Measurements from ENCODE around the gene FRYL. TPM values are rescaled to one million over a fixed set of nuclear protein-coding genes. Genes with fewer than 3 reads are reported as not detected.

Gene FRYL
- total and polyA plus RNA-seq, 5 donors from 2014 or later = 27.5 to 135 (median 34.0) TPM

- peaks cover 0 to 1% (median 0%) of the 10 kb centered on the region in 7 donors for H3K9me3 Mint-ChIP-seq
- peaks cover 17% of the 10 kb centered on the region for H3K27me3 Mint-ChIP-seq
- no peaks in the 10 kb centered on the region for H3K36me3 ChIP-seq (ENCODE audit: control insufficient read depth, insufficient read depth, low read length)
- ATAC-seq (ENCODE audit: low read depth in 2 of 2) (no peak), DNase-seq (no peak)
- H3K4me1 ChIP-seq (ENCODE audit: control insufficient read depth, insufficient read depth, low read length, poor library complexity, severe bottlenecking) = no peaks in the 10 kb centered on the region
- H3K9me3 ChIP-seq (ENCODE audit: control insufficient read depth in 2 of 2, low read length in 2 of 2) = no peaks in the 10 kb centered on the region
- no peak overlapping the region for H3K4me3 ChIP-seq (ENCODE audit: low read depth, low read length)
- H3K27me3 ChIP-seq (ENCODE audit: control insufficient read depth, insufficient read depth, low read length) = peaks cover 2% of the 10 kb centered on the region
- H3K27ac Mint-ChIP-seq = no peak overlapping the region
- peaks cover 0 to 4% (median 0%) of the 10 kb centered on the region in 4 donors for H3K4me1 Mint-ChIP-seq
- no peak overlapping the region for H3K4me3 Mint-ChIP-seq
- H3K27ac ChIP-seq (ENCODE audit: insufficient read depth, low read length, poor library complexity, severe bottlenecking) = no peak overlapping the region
- H3K36me3 Mint-ChIP-seq = no peaks in the 10 kb centered on the region
Measured at GRCh38 chr4:48795108-48795507, 15.0 kb upstream of the FRYL start.

- Mint-ChIP-seq H3K4me3 (no peak overlapping the region), H3K27me3 (peaks cover 11% of the 10 kb centered on the region), H3K4me1 (peaks cover 0 to 4% (median 0%) of the 10 kb centered on the region in 4 donors), H3K27ac (no peak overlapping the region), H3K9me3 (no peaks in the 10 kb centered on the region), H3K36me3 (no peaks in the 10 kb centered on the region)
- Histone ChIP-seq H3K4me1 (ENCODE audit: control insufficient read depth, insufficient read depth, low read length, poor library complexity, severe bottlenecking) (no peaks in the 10 kb centered on the region), H3K9me3 (ENCODE audit: control insufficient read depth in 2 of 2, low read length in 2 of 2) (no peaks in the 10 kb centered on the region), H3K36me3 (ENCODE audit: control insufficient read depth, insufficient read depth, low read length) (no peaks in the 10 kb centered on the region), H3K4me3 (ENCODE audit: low read depth, low read length) (no peak overlapping the region), H3K27ac (ENCODE audit: insufficient read depth, low read length, poor library complexity, severe bottlenecking) (no peak overlapping the region), H3K27me3 (ENCODE audit: control insufficient read depth, insufficient read depth, low read length) (no peaks in the 10 kb centered on the region)
- no peak for ATAC-seq (ENCODE audit: low read depth in 2 of 2)
- no peak for DNase-seq
Measured at GRCh38 chr4:48792348-48793006, 12.4 kb upstream of the FRYL start.

- no peaks in the 10 kb centered on the region for H3K4me1 ChIP-seq (ENCODE audit: control insufficient read depth, insufficient read depth, low read length, poor library complexity, severe bottlenecking)
- H3K9me3 ChIP-seq (ENCODE audit: control insufficient read depth in 2 of 2, low read length in 2 of 2) = no peaks in the 10 kb centered on the region
- DNase-seq (no peak), ATAC-seq (ENCODE audit: low read depth in 2 of 2) (no peak)
- H3K27me3 ChIP-seq (ENCODE audit: control insufficient read depth, insufficient read depth, low read length) = no peaks in the 10 kb centered on the region
- Mint-ChIP-seq H3K9me3 (no peaks in the 10 kb centered on the region), H3K36me3 (no peaks in the 10 kb centered on the region), H3K27ac (no peak overlapping the region), H3K4me3 (no peak overlapping the region), H3K4me1 (peaks cover 0 to 2% (median 0%) of the 10 kb centered on the region in 4 donors), H3K27me3 (peaks cover 4% of the 10 kb centered on the region)
- H3K27ac ChIP-seq (ENCODE audit: insufficient read depth, low read length, poor library complexity, severe bottlenecking) = no peak overlapping the region
- no peaks in the 10 kb centered on the region for H3K36me3 ChIP-seq (ENCODE audit: control insufficient read depth, insufficient read depth, low read length)
- H3K4me3 ChIP-seq (ENCODE audit: low read depth, low read length) = no peak overlapping the region
Measured at GRCh38 chr4:48791313-48791712, 11.2 kb upstream of the FRYL start.

- Mint-ChIP-seq H3K9me3 (no peaks in the 10 kb centered on the region), H3K36me3 (no peaks in the 10 kb centered on the region), H3K4me1 (no peaks in the 10 kb centered on the region), H3K27ac (peak overlapping the region in 1 of 3 donors; percentile 0), H3K4me3 (no peak overlapping the region), H3K27me3 (peaks cover 4% of the 10 kb centered on the region)
- Histone ChIP-seq H3K4me1 (ENCODE audit: control insufficient read depth, insufficient read depth, low read length, poor library complexity, severe bottlenecking) (no peaks in the 10 kb centered on the region), H3K27ac (ENCODE audit: insufficient read depth, low read length, poor library complexity, severe bottlenecking) (no peak overlapping the region), H3K4me3 (ENCODE audit: low read depth, low read length) (no peak overlapping the region), H3K27me3 (ENCODE audit: control insufficient read depth, insufficient read depth, low read length) (no peaks in the 10 kb centered on the region), H3K36me3 (ENCODE audit: control insufficient read depth, insufficient read depth, low read length) (no peaks in the 10 kb centered on the region), H3K9me3 (ENCODE audit: control insufficient read depth in 2 of 2, low read length in 2 of 2) (no peaks in the 10 kb centered on the region)
- DNase-seq (no peak), ATAC-seq (ENCODE audit: low read depth in 2 of 2) (no peak)
Measured at GRCh38 chr4:48790561-48790960, 10.5 kb upstream of the FRYL start.

GRCh38 chr4:48787056-48787455 is 7.0 kb upstream of the FRYL start:
- no peak overlapping the region for H3K27ac ChIP-seq (ENCODE audit: insufficient read depth, low read length, poor library complexity, severe bottlenecking)
- H3K4me1 ChIP-seq (ENCODE audit: control insufficient read depth, insufficient read depth, low read length, poor library complexity, severe bottlenecking) = no peaks in the 10 kb centered on the region
- H3K36me3 Mint-ChIP-seq = no peaks in the 10 kb centered on the region
- no peak overlapping the region for H3K27ac Mint-ChIP-seq
- no peaks in the 10 kb centered on the region for H3K27me3 ChIP-seq (ENCODE audit: control insufficient read depth, insufficient read depth, low read length)
- H3K4me3 ChIP-seq (ENCODE audit: low read depth, low read length) = no peak overlapping the region
- peaks cover 0 to 2% (median 0%) of the 10 kb centered on the region in 4 donors for H3K4me1 Mint-ChIP-seq
- ATAC-seq (ENCODE audit: low read depth in 2 of 2) (no peak), DNase-seq (no peak)
- H3K9me3 Mint-ChIP-seq = no peaks in the 10 kb centered on the region
- H3K36me3 ChIP-seq (ENCODE audit: control insufficient read depth, insufficient read depth, low read length) = no peaks in the 10 kb centered on the region
- no peaks in the 10 kb centered on the region for H3K27me3 Mint-ChIP-seq
- no peak overlapping the region for H3K4me3 Mint-ChIP-seq
- H3K9me3 ChIP-seq (ENCODE audit: control insufficient read depth in 2 of 2, low read length in 2 of 2) = no peaks in the 10 kb centered on the region

- no peaks in the 10 kb centered on the region for H3K27me3 Mint-ChIP-seq
- peaks cover 0 to 5% (median under 1%) of the 10 kb centered on the region in 4 donors for H3K4me1 Mint-ChIP-seq
- H3K27ac Mint-ChIP-seq = no peak overlapping the region
- Histone ChIP-seq H3K36me3 (ENCODE audit: control insufficient read depth, insufficient read depth, low read length) (no peaks in the 10 kb centered on the region), H3K9me3 (ENCODE audit: control insufficient read depth in 2 of 2, low read length in 2 of 2) (no peaks in the 10 kb centered on the region), H3K4me3 (ENCODE audit: low read depth, low read length) (no peak overlapping the region), H3K27me3 (ENCODE audit: control insufficient read depth, insufficient read depth, low read length) (no peaks in the 10 kb centered on the region), H3K4me1 (ENCODE audit: control insufficient read depth, insufficient read depth, low read length, poor library complexity, severe bottlenecking) (no peaks in the 10 kb centered on the region), H3K27ac (ENCODE audit: insufficient read depth, low read length, poor library complexity, severe bottlenecking) (no peak overlapping the region)
- DNase-seq = no peak
- H3K4me3 Mint-ChIP-seq = no peak overlapping the region
- no peaks in the 10 kb centered on the region for H3K9me3 Mint-ChIP-seq
- H3K36me3 Mint-ChIP-seq = no peaks in the 10 kb centered on the region
- ATAC-seq (ENCODE audit: low read depth in 2 of 2) = no peak
Measured at GRCh38 chr4:48786549-48786948, 6.5 kb upstream of the FRYL start.

- Mint-ChIP-seq H3K36me3 (no peaks in the 10 kb centered on the region), H3K4me1 (peaks cover 0 to 13% (median 7%) of the 10 kb centered on the region in 4 donors), H3K27me3 (peaks cover 3% of the 10 kb centered on the region), H3K9me3 (no peaks in the 10 kb centered on the region), H3K27ac (no peak overlapping the region), H3K4me3 (no peak overlapping the region)
- ATAC-seq (ENCODE audit: low read depth in 2 of 2) = no peak
- peaks cover 6% of the 10 kb centered on the region for H3K4me1 ChIP-seq (ENCODE audit: control insufficient read depth, insufficient read depth, low read length, poor library complexity, severe bottlenecking)
- no peaks in the 10 kb centered on the region for H3K36me3 ChIP-seq (ENCODE audit: control insufficient read depth, insufficient read depth, low read length)
- DNase-seq = no peak
- H3K9me3 ChIP-seq (ENCODE audit: control insufficient read depth in 2 of 2, low read length in 2 of 2) = no peaks in the 10 kb centered on the region
- H3K27me3 ChIP-seq (ENCODE audit: control insufficient read depth, insufficient read depth, low read length) = no peaks in the 10 kb centered on the region
- no peak overlapping the region for H3K4me3 ChIP-seq (ENCODE audit: low read depth, low read length)
- H3K27ac ChIP-seq (ENCODE audit: insufficient read depth, low read length, poor library complexity, severe bottlenecking) = no peak overlapping the region
Measured at GRCh38 chr4:48785302-48785701, 5.2 kb upstream of the FRYL start.

GRCh38 chr4:48781968-48782367 is 1.9 kb upstream of the FRYL start:
- DNase-seq = peak in 2 of 3 donors; percentile 15 to 16

More at GRCh38 chr4:48781968-48782367, 1.9 kb upstream of the FRYL start:
- ATAC-seq (ENCODE audit: low read depth in 2 of 2) = no peak
- Mint-ChIP-seq H3K4me1 (peaks cover 5 to 34% (median 24%) of the 10 kb centered on the region in 4 donors), H3K27ac (peak overlapping the region in 2 of 3 donors; percentile 15 to 83), H3K27me3 (peaks cover 5% of the 10 kb centered on the region), H3K4me3 (peak overlapping the region in 3 of 4 donors; percentile 22 to 89 (median 47)), H3K9me3 (no peaks in the 10 kb centered on the region), H3K36me3 (peaks cover 1% of the 10 kb centered on the region)
- Histone ChIP-seq H3K27me3 (ENCODE audit: control insufficient read depth, insufficient read depth, low read length) (no peaks in the 10 kb centered on the region), H3K9me3 (ENCODE audit: control insufficient read depth in 2 of 2, low read length in 2 of 2) (no peaks in the 10 kb centered on the region), H3K4me1 (ENCODE audit: control insufficient read depth, insufficient read depth, low read length, poor library complexity, severe bottlenecking) (peaks cover 26% of the 10 kb centered on the region), H3K4me3 (ENCODE audit: low read depth, low read length) (no peak overlapping the region), H3K27ac (ENCODE audit: insufficient read depth, low read length, poor library complexity, severe bottlenecking) (peak overlapping the region; percentile 90), H3K36me3 (ENCODE audit: control insufficient read depth, insufficient read depth, low read length) (no peaks in the 10 kb centered on the region)
